H9 (cell line): Measurements from ENCODE around the gene FAM32A. TPM values are rescaled to one million over a fixed set of nuclear protein-coding genes. Genes with fewer than 3 reads are reported as not detected.

Experiments used
- DNase-seq: peaks from one replicate; pipeline ENCODE4 v3.0.0-alpha.2; 2017
- H2AFZ ChIP-seq: one replicate; pipeline ENCODE4 v1.6.1; 2013; ENCODE audit warnings: mild to moderate bottlenecking, low read length, control low read depth, moderate library complexity
- H2AK5ac ChIP-seq: 2 replicates; pipeline ENCODE4 v1.6.1; 2013; ENCODE audit warnings: low read length, control low read depth, mixed read lengths; ENCODE audit not compliant: insufficient read length
- H2BK120ac ChIP-seq: one replicate; pipeline ENCODE4 v1.6.1; 2013; ENCODE audit warnings: low read depth, mild to moderate bottlenecking, low read length, control low read depth, inconsistent platforms; ENCODE audit not compliant: poor library complexity, severe bottlenecking
- H2BK12ac ChIP-seq: 2 replicates; pipeline ENCODE4 v1.6.1; 2013; ENCODE audit warnings: low read length, control low read depth, mixed read lengths, low read depth; ENCODE audit not compliant: insufficient read length
- H2BK15ac ChIP-seq: 2 replicates; pipeline ENCODE4 v1.6.1; 2013; ENCODE audit warnings: low read depth, low read length, control low read depth
- H2BK20ac ChIP-seq: one replicate; pipeline ENCODE4 v1.6.1; 2013; ENCODE audit warnings: low read depth, mild to moderate bottlenecking, low read length, control low read depth, inconsistent platforms; ENCODE audit not compliant: poor library complexity, severe bottlenecking
- H2BK5ac ChIP-seq: 2 replicates; pipeline ENCODE4 v1.6.1; 2013; ENCODE audit warnings: low read length, control low read depth, mixed read lengths; ENCODE audit not compliant: insufficient read length
- H3K14ac ChIP-seq: 2 replicates; pipeline ENCODE4 v1.6.1; 2013; ENCODE audit warnings: low read length, control low read depth; ENCODE audit not compliant: insufficient read depth
- H3K18ac ChIP-seq: 2 replicates; pipeline ENCODE4 v1.6.1; 2013; ENCODE audit warnings: low read depth, mild to moderate bottlenecking, mixed read lengths, low read length, control low read depth; ENCODE audit not compliant: insufficient read length
- H3K23ac ChIP-seq: 2 replicates; pipeline ENCODE4 v1.6.1; 2013; ENCODE audit warnings: low read length, control low read depth, mixed read lengths, low read depth; ENCODE audit not compliant: insufficient read length
- H3K23me2 ChIP-seq: 2 replicates; pipeline ENCODE4 v1.6.1; 2013; ENCODE audit warnings: low read depth, mild to moderate bottlenecking, mixed read lengths, low read length, control low read depth; ENCODE audit not compliant: insufficient read length, poor library complexity, severe bottlenecking
- H3K27ac ChIP-seq: 2 replicates; pipeline ENCODE4 v1.5.1; 2013; ENCODE audit warnings: low read length, control low read depth, mixed read lengths, low read depth; ENCODE audit not compliant: insufficient read length
- H3K27me3 ChIP-seq: 2 replicates; pipeline ENCODE4 v1.6.1; 2013; ENCODE audit warnings: low read length, control low read depth, inconsistent platforms; ENCODE audit not compliant: insufficient read depth
- H3K4ac ChIP-seq: 2 replicates; pipeline ENCODE4 v1.6.1; 2013; ENCODE audit warnings: low read depth, mild to moderate bottlenecking, control low read depth, inconsistent platforms, low read length, moderate library complexity
- H3K4me1 ChIP-seq: 2 replicates; pipeline ENCODE4 v1.6.1; 2013; ENCODE audit warnings: low read length, control low read depth, inconsistent platforms; ENCODE audit not compliant: insufficient read depth
- H3K4me2 ChIP-seq: 2 replicates; pipeline ENCODE4 v1.6.1; 2013; ENCODE audit warnings: low read length, control low read depth, mixed read lengths; ENCODE audit not compliant: insufficient read length, insufficient read depth
- H3K56ac ChIP-seq: 2 replicates; pipeline ENCODE4 v1.6.1; 2013; ENCODE audit warnings: low read depth, mild to moderate bottlenecking, mixed read lengths, low read length, control low read depth; ENCODE audit not compliant: insufficient read length
- H3K79me1 ChIP-seq: 2 replicates; pipeline ENCODE4 v1.6.1; 2013; ENCODE audit warnings: low read depth, mild to moderate bottlenecking, moderate library complexity, low read length, control low read depth, inconsistent platforms; ENCODE audit not compliant: insufficient read depth, poor library complexity, severe bottlenecking
- H3K79me2 ChIP-seq: 2 replicates; pipeline ENCODE4 v1.6.1; 2013; ENCODE audit warnings: low read length, control low read depth, inconsistent platforms; ENCODE audit not compliant: insufficient read depth
- H3K9ac ChIP-seq: 2 replicates; pipeline ENCODE4 v1.6.1; 2013; ENCODE audit warnings: low read length, control low read depth, mixed read lengths; ENCODE audit not compliant: insufficient read length; ENCODE audit errors: extremely low read depth
- H3K9me3 ChIP-seq: one replicate; pipeline ENCODE4 v1.6.1; 2013; ENCODE audit warnings: low read depth, low read length, inconsistent platforms; ENCODE audit not compliant: control insufficient read depth
- H3T11ph ChIP-seq: one replicate; pipeline ENCODE4 v1.6.1; 2013; ENCODE audit warnings: mild to moderate bottlenecking, low read length, control low read depth, inconsistent platforms
- H4K20me1 ChIP-seq: one replicate; pipeline ENCODE4 v1.6.1; 2013; ENCODE audit not compliant: control insufficient read depth, insufficient read length, insufficient read depth
- H4K5ac ChIP-seq: 2 replicates; pipeline ENCODE4 v1.6.1; 2013; ENCODE audit warnings: low read depth, mild to moderate bottlenecking, mixed read lengths, low read length, control low read depth; ENCODE audit not compliant: insufficient read length
- H4K8ac ChIP-seq: replicated peaks from 2 replicates; pipeline ENCODE4 v1.6.1; 2013; ENCODE audit warnings: low read length, control low read depth, mixed read lengths, low read depth; ENCODE audit not compliant: insufficient read length
- H4K91ac ChIP-seq: 2 replicates; pipeline ENCODE4 v1.6.1; 2013; ENCODE audit warnings: low read depth, mild to moderate bottlenecking, moderate library complexity, mixed read lengths, low read length, control low read depth; ENCODE audit not compliant: insufficient read length
- H3K27ac Mint-ChIP-seq, 3 experiments: 2 replicates in 2 of 3; 3 replicates in 1 of 3; pipeline ENCODE4 v1.8.0; 2020 to 2021; ENCODE audit warnings: mixed read lengths in 3 of 3, mild to moderate bottlenecking in 1 of 3, moderate library complexity in 1 of 3
- H3K27me3 Mint-ChIP-seq: 2 replicates; pipeline ENCODE4 v1.8.0; 2021; ENCODE audit warnings: low read depth, mild to moderate bottlenecking, moderate library complexity, mixed read lengths
- H3K36me3 Mint-ChIP-seq, 3 experiments: 2 replicates in 2 of 3; 3 replicates in 1 of 3; pipeline ENCODE4 v1.8.0; 2020 to 2021; ENCODE audit warnings: low read depth in 3 of 3, mixed read lengths in 3 of 3; ENCODE audit not compliant: insufficient read depth in 1 of 3
- H3K4me1 Mint-ChIP-seq, 2 experiments: 2 replicates each; pipeline ENCODE4 v1.8.0; 2020; ENCODE audit warnings: mixed read lengths in 2 of 2
- H3K4me3 Mint-ChIP-seq, 2 experiments: 2 replicates in 1 of 2; 3 replicates in 1 of 2; pipeline ENCODE4 v1.8.0; 2020 to 2021; ENCODE audit warnings: mild to moderate bottlenecking in 2 of 2, mixed read lengths in 2 of 2, moderate library complexity in 1 of 2
- H3K9me3 Mint-ChIP-seq, 2 experiments: 2 replicates in 1 of 2; 3 replicates in 1 of 2; pipeline ENCODE4 v1.8.0; 2020; ENCODE audit warnings: mild to moderate bottlenecking in 2 of 2, mixed read lengths in 2 of 2, moderate library complexity in 1 of 2
- CTCF ChIP-seq: fragments of 200-600 bp; sonication (generic); conservative IDR thresholded peaks from 3 replicates; pipeline ENCODE4 v1.8.0; 2021; ENCODE audit warnings: antibody characterized with exemption, mild to moderate bottlenecking
- WGBS: extraction: QIAGEN DNeasy Blood & Tissue Kit; methylation state at CpG from one replicate; pipeline ENCODE4 v1.1.7; 2013; ENCODE audit warnings: missing lambda C conversion rate, low lambda C conversion rate, mixed read lengths; ENCODE audit not compliant: insufficient read length; ENCODE audit errors: extremely low coverage; 5-methylcytosine and 5-hydroxymethylcytosine counted together
- total RNA-seq: library from RNA; stranded (reverse); gene quantifications from 2 replicates; pipeline ENCODE4 v1.2.1, GENCODE V29; 2021

The FAM32A gene
- total RNA-seq, 1 experiment from 2014 or later, result 91.9 TPM

GRCh38 chr19:16166417-16166816 lies 18.8 kb upstream of the FAM32A start:
- no peak for DNase-seq
- H3T11ph ChIP-seq, result no peak overlapping the region
- no peak overlapping the region for H3K4ac ChIP-seq
- H4K5ac ChIP-seq, result no peak overlapping the region
- no peak overlapping the region for H3K27ac Mint-ChIP-seq
- no peaks in the 10 kb centered on the region for H4K20me1 ChIP-seq
- H3K79me1 ChIP-seq, result no peaks in the 10 kb centered on the region
- H4K8ac ChIP-seq, result no peak overlapping the region
- no peak overlapping the region for H2BK20ac ChIP-seq
- H2BK5ac ChIP-seq, result no peak overlapping the region
- no peaks in the 10 kb centered on the region for H3K4me1 ChIP-seq
- no peak overlapping the region for H3K27ac ChIP-seq
- H4K91ac ChIP-seq, result no peak overlapping the region
- no peak overlapping the region for H2BK15ac ChIP-seq
- peaks cover 0 to 7% of the 10 kb centered on the region in 2 experiments; a peak in 1 of 5 replicates for H3K9me3 Mint-ChIP-seq
- no peaks in the 10 kb centered on the region for H3K9me3 ChIP-seq
- H3K4me2 ChIP-seq, result no peak overlapping the region
- no peak overlapping the region for H3K56ac ChIP-seq
- no peak overlapping the region for H2BK120ac ChIP-seq
- no peak for TF ChIP-seq CTCF
- H3K14ac ChIP-seq, result no peak overlapping the region
- no peaks in the 10 kb centered on the region for H3K36me3 Mint-ChIP-seq
- no peak overlapping the region for H3K23ac ChIP-seq
- no peaks in the 10 kb centered on the region for H3K23me2 ChIP-seq
- H3K4me1 Mint-ChIP-seq, result no peaks in the 10 kb centered on the region
- no peaks in the 10 kb centered on the region for H3K27me3 ChIP-seq
- no peak overlapping the region for H2AFZ ChIP-seq
- no peaks in the 10 kb centered on the region for H3K79me2 ChIP-seq
- H2BK12ac ChIP-seq, result no peak overlapping the region
- H3K9ac ChIP-seq, result no peak overlapping the region
- peaks cover 1% of the 10 kb centered on the region; the same call in 1 of the 2 replicates for H3K27me3 Mint-ChIP-seq
- no peak overlapping the region for H3K4me3 Mint-ChIP-seq
- no peak overlapping the region for H2AK5ac ChIP-seq
- no peak overlapping the region for H3K18ac ChIP-seq
- WGBS, result no CpG with 5 or more reads among the region's 1 CpG
